GM12878 (cell line): ENCODE measurements around the gene INAFM1. TPM values are rescaled to one million over a fixed set of nuclear protein-coding genes. Genes with fewer than 3 reads are reported as not detected.

Source experiments
- ATF7 ChIP-seq: fragments of 450-650 bp; IDR thresholded peaks from 2 replicates; pipeline ENCODE4 v1.6.1; 2016; ENCODE audit warnings: low read depth, mild to moderate bottlenecking
- BCL11A ChIP-seq: IDR thresholded peaks from 2 replicates; pipeline ENCODE4 v1.6.1; 2011; ENCODE audit warnings: low read depth, low read length
- BMI1 ChIP-seq: fragments of 450-650 bp; IDR thresholded peaks from 2 replicates; pipeline ENCODE4 v1.6.1; 2016; ENCODE audit warnings: mild to moderate bottlenecking, moderate library complexity, borderline replicate concordance
- BRCA1 ChIP-seq: IDR thresholded peaks from 2 replicates; pipeline ENCODE4 v1.6.1; 2011; ENCODE audit warnings: low read depth, low read length, improper control_type of control experiment
- EGR1 ChIP-seq, 2 experiments: IDR thresholded peaks; 1 replicate in 1 of 2; 2 replicates in 1 of 2; pipeline ENCODE4 v1.6.1; 2011 to 2012; ENCODE audit warnings: low read depth in 2 of 2, low read length in 2 of 2, borderline replicate concordance in 1 of 2, mild to moderate bottlenecking in 1 of 2, moderate library complexity in 1 of 2
- ELK1 ChIP-seq: IDR thresholded peaks from 2 replicates; pipeline ENCODE4 v1.6.1; 2012; ENCODE audit warnings: low read depth, low read length, improper control_type of control experiment
- ETV6 ChIP-seq, 2 experiments: fragments of 450-650 bp in 1 of 2; IDR thresholded peaks in 1 of 2; conservative IDR thresholded peaks in 1 of 2; 2 replicates each; pipeline ENCODE4 v1.6.1; 2014; ENCODE audit warnings: antibody characterized with exemption in 1 of 2, borderline replicate concordance in 1 of 2, low read depth in 1 of 2, mild to moderate bottlenecking in 1 of 2, moderate library complexity in 1 of 2
- FOS ChIP-seq: IDR thresholded peaks from 3 replicates; pipeline ENCODE4 v1.6.1; 2011; ENCODE audit warnings: borderline replicate concordance; ENCODE audit not compliant: insufficient read length; ENCODE audit errors: extremely low read depth
- HDAC6 ChIP-seq: fragments of 200-600 bp; sonication (generic); IDR thresholded peaks from one replicate; pipeline ENCODE4 v1.8.0; 2017; ENCODE audit warnings: antibody characterized with exemption; ENCODE audit not compliant: unreplicated experiment
- IRF3 ChIP-seq: fragments of 450-650 bp; IDR thresholded peaks from 2 replicates; pipeline ENCODE4 v1.6.1; 2014; ENCODE audit warnings: mild to moderate bottlenecking
- MXI1 ChIP-seq: fragments of 150-350 bp; IDR thresholded peaks from 2 replicates; pipeline ENCODE4 v1.6.1; 2011; ENCODE audit warnings: low read depth, mild to moderate bottlenecking, inconsistent platforms, low read length, improper control_type of control experiment
- NRF1 ChIP-seq: conservative IDR thresholded peaks from 2 replicates; pipeline ENCODE4 v1.6.1; 2011; ENCODE audit warnings: mild to moderate bottlenecking, low read depth, low read length, improper control_type of control experiment
- PML ChIP-seq: IDR thresholded peaks from 2 replicates; pipeline ENCODE4 v1.6.1; 2012; ENCODE audit warnings: low read length, inconsistent platforms
- POLR2A ChIP-seq: IDR thresholded peaks from 2 replicates; pipeline ENCODE4 v1.6.1; 2011; ENCODE audit warnings: low read depth, mild to moderate bottlenecking, low read length
- POLR2AphosphoS5 ChIP-seq: IDR thresholded peaks from 2 replicates; pipeline ENCODE4 v1.6.1; 2011; ENCODE audit warnings: mild to moderate bottlenecking, low read length, inconsistent platforms
- PRDM15 ChIP-seq: fragments of 450-650 bp; formaldehyde crosslinking; IDR thresholded peaks from 2 replicates; pipeline ENCODE4 v1.4.0; 2020; ENCODE audit warnings: mild to moderate bottlenecking, moderate library complexity
- RCOR1 ChIP-seq: conservative IDR thresholded peaks from 2 replicates; pipeline ENCODE4 v1.6.1; 2012; ENCODE audit warnings: low read depth, low read length, improper control_type of control experiment
- RFX5 ChIP-seq: IDR thresholded peaks from 2 replicates; pipeline ENCODE4 v1.6.1; 2011; ENCODE audit warnings: low read depth, low read length, improper control_type of control experiment
- SMAD5 ChIP-seq: IDR thresholded peaks from 2 replicates; pipeline ENCODE4 v1.6.1; 2016; ENCODE audit warnings: antibody characterized with exemption, low read depth
- SMC3 ChIP-seq: IDR thresholded peaks from 2 replicates; pipeline ENCODE4 v1.6.1; 2011; ENCODE audit warnings: low read length, improper control_type of control experiment, borderline replicate concordance
- SREBF2 ChIP-seq: IDR thresholded peaks from 2 replicates; pipeline ENCODE4 v1.6.1; 2012; ENCODE audit warnings: mild to moderate bottlenecking, low read length
- SRF ChIP-seq, 2 experiments: IDR thresholded peaks; 2 replicates each; pipeline ENCODE4 v1.6.1; 2011; ENCODE audit warnings: low read depth in 2 of 2, low read length in 2 of 2, mild to moderate bottlenecking in 1 of 2, moderate library complexity in 1 of 2
- TCF3 ChIP-seq: IDR thresholded peaks from 2 replicates; pipeline ENCODE4 v1.6.1; 2012; ENCODE audit warnings: low read depth, mild to moderate bottlenecking, low read length, borderline replicate concordance; ENCODE audit not compliant: insufficient read depth
- WRNIP1 ChIP-seq: IDR thresholded peaks from 2 replicates; pipeline ENCODE4 v1.6.1; 2011; ENCODE audit warnings: low read depth, low read length, improper control_type of control experiment, borderline replicate concordance
- ZNF217 ChIP-seq: fragments of 450-650 bp; IDR thresholded peaks from 2 replicates; pipeline ENCODE4 v1.6.1; 2017; ENCODE audit warnings: antibody characterized with exemption, mild to moderate bottlenecking
- ZSCAN29 ChIP-seq: fragments of 450-650 bp; IDR thresholded peaks from 2 replicates; pipeline ENCODE4 v1.6.1; 2017; ENCODE audit warnings: mild to moderate bottlenecking, moderate library complexity
- polyA plus RNA-seq, 11 experiments: library from polyadenylated mRNA; depleted of rRNA in 4 of 11; unstranded in 6 of 11; stranded (reverse) in 5 of 11; fragments of >200 nt; fragmentation: Nextera tagmentation in 4 of 11; fragmentation: Illumina TruSeq in 1 of 11; extraction: Ambion mirVana in 4 of 11; extraction: Trizol in 1 of 11; gene quantifications; 1 replicate in 1 of 11; 2 replicates in 10 of 11; pipeline versions ENCODE4 v1.2.1 to v1.2.3, GENCODE V29; 2011 to 2016; ENCODE audit warnings: inconsistent platforms in 2 of 11, missing spikeins in 2 of 11, low read depth in 1 of 11
- total RNA-seq, 4 experiments: library from RNA; depleted of rRNA in 3 of 4; stranded (reverse); fragments of >200 nt in 3 of 4; fragmentation: Illumina TruSeq in 1 of 4; extraction: Trizol in 1 of 4; gene quantifications; 2 replicates each; pipeline versions ENCODE4 v1.2.1 to v1.2.3, GENCODE V29; 2013 to 2021

Gene INAFM1
- total and polyA plus RNA-seq, 10 of the 15 experiments (the other 5 are each of a cell fraction or from before 2014, with no cell fraction given) = 0.57 to 6.8 (median 1.1) TPM; not detected in 1

GRCh38 chr19:47228168-47228936 lies 46.3 kb upstream of the INAFM1 start (continued):
- TF ChIP-seq IRF3 (no peak), SRF (IDR thresholded peaks at IDR 0.05; ENCODE audit: low read depth in 2 of 2, low read length in 2 of 2) (no peak), MXI1 (peak; percentile 69; the same call in 1 of the 2 replicates), SREBF2 (no peak), ZNF217 (no peak), HDAC6 (no peak), BRCA1 (no peak), ETV6 (conservative IDR thresholded peaks at IDR 0.05 in 1 of 2, IDR thresholded peaks at IDR 0.05 in 1 of 2; ENCODE audit: borderline replicate concordance in 1 of 2, low read depth in 1 of 2) (no peak), BMI1 (no peak), TCF3 (0 out of 2 replicates have a peak, but pooled peaks have one; percentile 15), POLR2AphosphoS5 (no peak; the same call in 1 of the 2 replicates), SMC3 (no peak), WRNIP1 (no peak), PRDM15 (CRISPR knock-in tag) (no peak), SMAD5 (no peak), POLR2A (peak; percentile 56), BCL11A (no peak), ATF7 (peak; percentile 35; the same call in 1 of the 2 replicates), ELK1 (no peak), ZSCAN29 (no peak), EGR1 (IDR thresholded peaks at IDR 0.05; ENCODE audit: borderline replicate concordance in 1 of 2, low read depth in 2 of 2, low read length in 2 of 2) (peak in 1 of 2 experiments; percentile 47; a peak in 1 of 3 replicates), RCOR1 (no peak), PML (no peak), RFX5 (no peak), FOS (no peak), NRF1 (no peak)
